Activated CD4-positive, alpha-beta T cell treated with anti-CD3 and anti-CD28 coated beads, Interleukin-2, amount 50 U/mL, for 24 hours (primary cell): ENCODE results near the gene OR8B8.
"Not testable (repeated sequence)": the region's sequence is repeated elsewhere in the genome, so short reads cannot be mapped to it uniquely, and the experiment has no call there.

ENCODE experiments used
- DNase-seq, 2 donors: peaks; one replicate each; pipeline ENCODE4 v3.0.0-alpha.2; 2020; ENCODE audit warnings: low read depth in 1 of 2, low spot score in 1 of 2

OR8B8 gene

GRCh38 chr11:124441519-124441918, 4.0 kb downstream of the OR8B8 start:
- DNase-seq, result no peak

GRCh38 chr11:124441081-124441480, 4.4 kb downstream of the OR8B8 start:
- DNase-seq, result no peak

GRCh38 chr11:124440608-124441007, 4.9 kb downstream of the OR8B8 start:
- DNase-seq, result no peak

- DNase-seq, result no peak
These were observed 10.8 kb downstream of the OR8B8 start for GRCh38 chr11:124434699-124435098.

GRCh38 chr11:124429599-124429998, 15.9 kb downstream of the OR8B8 start:
- DNase-seq, result no peak

- DNase-seq, result no peak
These were observed 21.0 kb downstream of the OR8B8 start, which contains the start of gene OR8B4 for GRCh38 chr11:124424384-124424921. OR8B4 (minus strand) TSS chr11:124424871; CDS start chr11:124424871, 0 bp downstream.

GRCh38 chr11:124421043-124421442, 24.5 kb downstream of the OR8B8 start:
- no peak for DNase-seq

GRCh38 chr11:124415356-124415923, 30.1 kb downstream of the OR8B8 start:
- no peak for DNase-seq

- no peak for DNase-seq
These were observed 35.6 kb downstream of the OR8B8 start for GRCh38 chr11:124409906-124410305.

- no peak for DNase-seq
These were observed 39.9 kb downstream of the OR8B8 start for GRCh38 chr11:124405581-124405980.

GRCh38 chr11:124403186-124403585, 42.3 kb downstream of the OR8B8 start:
- not testable (repeated sequence) for DNase-seq

GRCh38 chr11:124402326-124402922, 43.1 kb downstream of the OR8B8 start:
- DNase-seq, result peak in 1 of 2 donors; percentile 27

- DNase-seq, result no peak
These were observed 46.6 kb downstream of the OR8B8 start, which contains the start of gene OR8B3 for GRCh38 chr11:124398924-124399323. OR8B3 (minus strand) TSS chr11:124399024; CDS start chr11:124397351, 1,673 bp downstream.

- DNase-seq, result not testable (repeated sequence)
These were observed 48.6 kb downstream of the OR8B8 start for GRCh38 chr11:124396847-124397246.

GRCh38 chr11:124394408-124394807, 51.1 kb downstream of the OR8B8 start:
- DNase-seq, result no peak
